ENCODE data around the gene ZFPM1. TPM values are rescaled to one million over a fixed set of nuclear protein-coding genes. Genes with fewer than 3 reads are reported as not detected.
A peak's percentile ranks its signal among the peaks of the same experiment; 100 is the strongest.

The ZFPM1 gene
- total RNA-seq, 2 donors from 2014 or later: 23.5 to 24.5 TPM

- Mint-ChIP-seq H3K36me3 (no peaks in the 10 kb centered on the region), H3K4me1 (ENCODE audit: low read depth in 2 of 2) (peaks cover 0 to 3% of the 10 kb centered on the region in 2 donors), H3K27me3 (no peaks in the 10 kb centered on the region), H3K27ac (no peak overlapping the region), H3K4me3 (no peak overlapping the region), H3K9me3 (no peaks in the 10 kb centered on the region)
- ATAC-seq (no peak), DNase-seq (ENCODE audit: low spot score) (no peak)
These were observed 19.3 kb upstream of the ZFPM1 start for GRCh38 chr16:88433632-88434352.

- ATAC-seq (no peak), DNase-seq (ENCODE audit: low spot score) (no peak)
- Mint-ChIP-seq H3K4me3 (no peak overlapping the region), H3K4me1 (ENCODE audit: low read depth in 2 of 2) (peaks cover 0 to 3% of the 10 kb centered on the region in 2 donors), H3K9me3 (no peaks in the 10 kb centered on the region), H3K27ac (no peak overlapping the region), H3K27me3 (no peaks in the 10 kb centered on the region), H3K36me3 (no peaks in the 10 kb centered on the region)
These were observed 18.8 kb upstream of the ZFPM1 start for GRCh38 chr16:88434353-88434690.

- H3K4me1 Mint-ChIP-seq (ENCODE audit: low read depth in 2 of 2): peaks cover 0 to 2% of the 10 kb centered on the region in 2 donors
- no peak overlapping the region for H3K4me3 Mint-ChIP-seq
- H3K27me3 Mint-ChIP-seq: no peaks in the 10 kb centered on the region
- H3K27ac Mint-ChIP-seq: no peak overlapping the region
- H3K9me3 Mint-ChIP-seq: no peaks in the 10 kb centered on the region
- no peak for ATAC-seq
- DNase-seq (ENCODE audit: low spot score): no peak
- H3K36me3 Mint-ChIP-seq: no peaks in the 10 kb centered on the region
These were observed 18.3 kb upstream of the ZFPM1 start for GRCh38 chr16:88434746-88435145.

- H3K27ac Mint-ChIP-seq: no peak overlapping the region
- H3K27me3 Mint-ChIP-seq: no peaks in the 10 kb centered on the region
- no peak for ATAC-seq
- H3K4me3 Mint-ChIP-seq: no peak overlapping the region
- no peaks in the 10 kb centered on the region for H3K36me3 Mint-ChIP-seq
- H3K4me1 Mint-ChIP-seq (ENCODE audit: low read depth in 2 of 2): no peaks in the 10 kb centered on the region
- H3K9me3 Mint-ChIP-seq: no peaks in the 10 kb centered on the region
- DNase-seq (ENCODE audit: low spot score): no peak
These were observed 17.4 kb upstream of the ZFPM1 start for GRCh38 chr16:88435437-88436355.

GRCh38 chr16:88436796-88437195 is 16.3 kb upstream of the ZFPM1 start:
- no peaks in the 10 kb centered on the region for H3K36me3 Mint-ChIP-seq
- DNase-seq (ENCODE audit: low spot score) (no peak), ATAC-seq (no peak)
- H3K4me3 Mint-ChIP-seq: no peak overlapping the region
- H3K4me1 Mint-ChIP-seq (ENCODE audit: low read depth in 2 of 2): peaks cover 0 to 3% of the 10 kb centered on the region in 2 donors
- no peaks in the 10 kb centered on the region for H3K27me3 Mint-ChIP-seq
- no peak overlapping the region for H3K27ac Mint-ChIP-seq
- H3K9me3 Mint-ChIP-seq: no peaks in the 10 kb centered on the region

GRCh38 chr16:88437367-88437964 is 15.6 kb upstream of the ZFPM1 start:
- ATAC-seq: peak in 1 of 2 donors; percentile 55
- no peaks in the 10 kb centered on the region for H3K27me3 Mint-ChIP-seq
- no peak for DNase-seq (ENCODE audit: low spot score)
- H3K9me3 Mint-ChIP-seq: no peaks in the 10 kb centered on the region
- H3K4me3 Mint-ChIP-seq: no peak overlapping the region
- H3K27ac Mint-ChIP-seq: no peak overlapping the region
- no peaks in the 10 kb centered on the region for H3K36me3 Mint-ChIP-seq
- peaks cover 0 to 3% of the 10 kb centered on the region in 2 donors for H3K4me1 Mint-ChIP-seq (ENCODE audit: low read depth in 2 of 2)

- Mint-ChIP-seq H3K4me3 (no peak overlapping the region), H3K4me1 (ENCODE audit: low read depth in 2 of 2) (peaks cover 0 to 5% of the 10 kb centered on the region in 2 donors), H3K27ac (no peak overlapping the region), H3K27me3 (no peaks in the 10 kb centered on the region), H3K9me3 (no peaks in the 10 kb centered on the region), H3K36me3 (no peaks in the 10 kb centered on the region)
- DNase-seq (ENCODE audit: low spot score): no peak
- ATAC-seq: no peak
These were observed 14.8 kb upstream of the ZFPM1 start for GRCh38 chr16:88438084-88438870.

- no peaks in the 10 kb centered on the region for H3K27me3 Mint-ChIP-seq
- no peak for DNase-seq (ENCODE audit: low spot score)
- H3K4me3 Mint-ChIP-seq: no peak overlapping the region
- peaks cover 0 to 5% of the 10 kb centered on the region in 2 donors for H3K4me1 Mint-ChIP-seq (ENCODE audit: low read depth in 2 of 2)
- H3K9me3 Mint-ChIP-seq: no peaks in the 10 kb centered on the region
- H3K36me3 Mint-ChIP-seq: no peaks in the 10 kb centered on the region
- ATAC-seq: no peak
- H3K27ac Mint-ChIP-seq: no peak overlapping the region
These were observed 14.1 kb upstream of the ZFPM1 start for GRCh38 chr16:88439016-88439415.

GRCh38 chr16:88439706-88440105 is 13.4 kb upstream of the ZFPM1 start:
- no peak for ATAC-seq
- H3K4me1 Mint-ChIP-seq (ENCODE audit: low read depth in 2 of 2): peaks cover 0 to 5% of the 10 kb centered on the region in 2 donors
- no peak for DNase-seq (ENCODE audit: low spot score)
- no peaks in the 10 kb centered on the region for H3K9me3 Mint-ChIP-seq
- H3K4me3 Mint-ChIP-seq: no peak overlapping the region
- no peak overlapping the region for H3K27ac Mint-ChIP-seq
- H3K36me3 Mint-ChIP-seq: no peaks in the 10 kb centered on the region
- H3K27me3 Mint-ChIP-seq: no peaks in the 10 kb centered on the region

- Mint-ChIP-seq H3K27me3 (no peaks in the 10 kb centered on the region), H3K4me3 (no peak overlapping the region), H3K27ac (no peak overlapping the region), H3K9me3 (no peaks in the 10 kb centered on the region), H3K36me3 (no peaks in the 10 kb centered on the region), H3K4me1 (ENCODE audit: low read depth in 2 of 2) (peaks cover 0 to 5% of the 10 kb centered on the region in 2 donors)
- ATAC-seq (no peak), DNase-seq (ENCODE audit: low spot score) (no peak)
These were observed 13.0 kb upstream of the ZFPM1 start for GRCh38 chr16:88440111-88440510.

GRCh38 chr16:88440686-88441405 is 12.2 kb upstream of the ZFPM1 start:
- no peaks in the 10 kb centered on the region for H3K36me3 Mint-ChIP-seq
- H3K4me1 Mint-ChIP-seq (ENCODE audit: low read depth in 2 of 2): peaks cover 0 to 5% of the 10 kb centered on the region in 2 donors
- H3K9me3 Mint-ChIP-seq: no peaks in the 10 kb centered on the region
- no peak for ATAC-seq
- H3K27me3 Mint-ChIP-seq: no peaks in the 10 kb centered on the region
- H3K27ac Mint-ChIP-seq: no peak overlapping the region
- H3K4me3 Mint-ChIP-seq: no peak overlapping the region
- DNase-seq (ENCODE audit: low spot score): no peak

GRCh38 chr16:88441460-88441859 is 11.6 kb upstream of the ZFPM1 start:
- DNase-seq (ENCODE audit: low spot score) (no peak), ATAC-seq (no peak)
- H3K9me3 Mint-ChIP-seq: no peaks in the 10 kb centered on the region
- H3K27ac Mint-ChIP-seq: no peak overlapping the region
- no peaks in the 10 kb centered on the region for H3K27me3 Mint-ChIP-seq
- H3K4me1 Mint-ChIP-seq (ENCODE audit: low read depth in 2 of 2): peaks cover 0 to 5% of the 10 kb centered on the region in 2 donors
- H3K36me3 Mint-ChIP-seq: no peaks in the 10 kb centered on the region
- no peak overlapping the region for H3K4me3 Mint-ChIP-seq

- Mint-ChIP-seq H3K4me3 (no peak overlapping the region), H3K36me3 (no peaks in the 10 kb centered on the region), H3K27ac (no peak overlapping the region), H3K9me3 (no peaks in the 10 kb centered on the region), H3K27me3 (no peaks in the 10 kb centered on the region), H3K4me1 (ENCODE audit: low read depth in 2 of 2) (peaks cover 0 to 5% of the 10 kb centered on the region in 2 donors)
- DNase-seq (ENCODE audit: low spot score): no peak
- no peak for ATAC-seq
These were observed 10.7 kb upstream of the ZFPM1 start for GRCh38 chr16:88442383-88442726.
